Ovary (tissue), 9 donors: ENCODE measurements around the gene LDB1. TPM values are rescaled to one million over a fixed set of nuclear protein-coding genes. Genes with fewer than 3 reads are reported as not detected.

Experiments used
- DNase-seq, 5 donors: peaks; one replicate each; pipeline ENCODE4 v3.0.0-alpha.2; 2019 to 2020
- H3K27ac ChIP-seq, 2 donors: fragments of 200-600 bp; one replicate each; pipeline versions ENCODE4 v1.5.1 to v1.8.0; 2019 to 2022
- H3K27me3 ChIP-seq: fragments of 200-600 bp; one replicate; pipeline ENCODE4 v1.8.0; 2022
- H3K36me3 ChIP-seq: fragments of 200-600 bp; sonication (generic); one replicate; pipeline ENCODE4 v1.5.1; 2019
- H3K4me1 ChIP-seq: one replicate; pipeline ENCODE4 v1.8.1; 2013; ENCODE audit warnings: mild to moderate bottlenecking, moderate library complexity; ENCODE audit not compliant: insufficient read depth
- H3K4me3 ChIP-seq: fragments of 200-600 bp; sonication (generic); one replicate; pipeline ENCODE4 v1.5.1; 2017
- H3K9me3 ChIP-seq, 2 donors: fragments of 200-600 bp in 1 of 2; sonication (generic) in 1 of 2; one replicate each; pipeline versions ENCODE4 v1.5.1 to v1.8.1; 2013 to 2019; ENCODE audit warnings: mild to moderate bottlenecking in 1 of 2, moderate library complexity in 1 of 2
- CTCF ChIP-seq, 3 donors: fragments of 450-650 bp in 2 of 3; fragments of 200-600 bp in 1 of 3; IDR thresholded peaks; one replicate each; pipeline versions ENCODE4 v1.5.1 to v1.8.0; 2016 to 2022; ENCODE audit warnings: antibody characterized with exemption in 3 of 3, mild to moderate bottlenecking in 1 of 3
- EP300 ChIP-seq: sonication (generic); formaldehyde crosslinking; IDR thresholded peaks from one replicate; pipeline ENCODE4 v1.6.1; 2017; ENCODE audit warnings: antibody characterized with exemption
- POLR2A ChIP-seq: fragments of 450-650 bp; IDR thresholded peaks from one replicate; pipeline ENCODE4 v1.6.1; 2017; ENCODE audit warnings: antibody characterized with exemption, mild to moderate bottlenecking, moderate library complexity
- WGBS, 3 donors: extraction: QIAGEN DNeasy Blood & Tissue Kit in 1 of 3; methylation state at CpG; one replicate each; pipeline versions ENCODE4 v1.1.5 to v1.1.7; 2013 to 2017; 5-methylcytosine and 5-hydroxymethylcytosine counted together
- intact Hi-C, 4 donors: fragments of 100-400 bp; cut with DNase I; formaldehyde crosslinking; loops; one replicate each; pipeline versions ENCODE4 v1.11.0 to v1.15.1; 2022 to 2023
- polyA plus RNA-seq, 2 donors: library from polyadenylated mRNA; stranded (reverse); fragments of 200-250 nt in 1 of 2; fragments of 350-450 nt in 1 of 2; fragmentation: Illumina TruSeq in 1 of 2; extraction: RNeasy Lipid Tissue Mini Kit (QIAGEN cat#74804) in 1 of 2; gene quantifications; one replicate each; pipeline ENCODE4 v1.2.3, GENCODE V29; 2013 to 2014
- total RNA-seq, 7 donors: library from RNA; depleted of rRNA in 2 of 7; stranded (reverse); fragments of >200 nt in 2 of 7; fragmentation: NEBNext Ultra II Directional in 3 of 7; extraction: Animal tissue kit (Norgen Biotek cat#: 25700) in 3 of 7; gene quantifications; one replicate each; pipeline versions ENCODE4 v1.1.0 to v1.2.4, GENCODE V29; 2016 to 2023
- donor health status: DM: no; HTN: no; CAD: no; lungs with moderate emphysema.
- donor health status: DM: no; HTN: no; CAD: no.
- donor health status: Bipolar disorder and iron deficiency.
- donor health status: DM: yes; HTN: yes; CAD: no.
- donor health status: DM: no; HTN: no; CAD: no.
- donor health status: DM: yes; HTN: yes; CAD: no.

Gene LDB1
- total and polyA plus RNA-seq, 9 donors, result 59.0 to 141 (median 93.2) TPM

GRCh38 chr10:102083541-102083940, 36.6 kb downstream of the LDB1 start:
- H3K27me3 ChIP-seq, result no peaks in the 10 kb centered on the region
- H3K9me3 ChIP-seq, result no peaks in the 10 kb centered on the region
- no peaks in the 10 kb centered on the region for H3K4me1 ChIP-seq
- 87 to 92% (median 91%) methylated on average over 3 of the region's 3 CpGs for WGBS, 3 donors
- H3K27ac ChIP-seq, result no peak overlapping the region
- intact Hi-C loops, result no loop called here
- TF ChIP-seq POLR2A (no peak), CTCF (IDR thresholded peaks at IDR 0.05) (no peak), EP300 (no peak)
- H3K36me3 ChIP-seq, result no peaks in the 10 kb centered on the region
- no peak for DNase-seq
- H3K4me3 ChIP-seq, result no peak overlapping the region

GRCh38 chr10:102072673-102073527, 47.3 kb downstream of the LDB1 start:
- TF ChIP-seq POLR2A (no peak), CTCF (IDR thresholded peaks at IDR 0.05) (peak; percentile 74 to 76 (median 74))
- Histone ChIP-seq H3K9me3 (no peaks in the 10 kb centered on the region), H3K27ac (no peak overlapping the region), H3K4me3 (no peak overlapping the region), H3K4me1 (no peaks in the 10 kb centered on the region), H3K27me3 (no peaks in the 10 kb centered on the region), H3K36me3 (no peaks in the 10 kb centered on the region)
- DNase-seq, result peak; percentile 65 to 84 (median 80)
- 81 to 91% (median 81%) methylated on average over 4 of the region's 4 CpGs for WGBS, 3 donors
- intact Hi-C loops, result loop anchor here in 1 of 4 donors (5.0 kb wide), 1 partner anchor 34 kb away; no protein-coding TSS in a partner anchor

GRCh38 chr10:102069071-102069470, 51.1 kb downstream of the LDB1 start:
- Histone ChIP-seq H3K9me3 (no peaks in the 10 kb centered on the region), H3K36me3 (no peaks in the 10 kb centered on the region), H3K4me3 (no peak overlapping the region), H3K27ac (no peak overlapping the region), H3K27me3 (no peaks in the 10 kb centered on the region), H3K4me1 (peaks cover 7% of the 10 kb centered on the region)
- TF ChIP-seq CTCF (IDR thresholded peaks at IDR 0.05), result no peak
- no peak for TF ChIP-seq POLR2A
- TF ChIP-seq EP300, result no peak
- intact Hi-C loops, result loop anchor here in 2 of 4 donors (5.0 to 10.0 kb wide), 2 partner anchors 46 to 48 kb away; no protein-coding TSS in a partner anchor
- no peak for DNase-seq

GRCh38 chr10:102068216-102068615, 52.0 kb downstream of the LDB1 start:
- DNase-seq, result peak; percentile 43 to 64 (median 52)
- WGBS, 3 donors, result 0 to 18% (median 16%) methylated on average over 1 of the region's 1 CpG
- intact Hi-C loops, result loop anchor here in 2 of 4 donors (5.0 to 10.0 kb wide), 2 partner anchors 47 to 49 kb away; no protein-coding TSS in a partner anchor
- no peak overlapping the region for H3K4me3 ChIP-seq
- no peaks in the 10 kb centered on the region for H3K36me3 ChIP-seq
- no peaks in the 10 kb centered on the region for H3K27me3 ChIP-seq
- peaks cover 7% of the 10 kb centered on the region for H3K4me1 ChIP-seq
- no peak overlapping the region for H3K27ac ChIP-seq
- no peak for TF ChIP-seq CTCF (IDR thresholded peaks at IDR 0.05)
- no peak for TF ChIP-seq EP300
- TF ChIP-seq POLR2A, result no peak
- no peaks in the 10 kb centered on the region for H3K9me3 ChIP-seq
